GM12801 (cell line): ENCODE measurements around the gene SPEG.

Experiments used
- TF ChIP-seq, protein P1 (sequence below): IDR thresholded peaks from one replicate; pipeline ENCODE4 v1.5.1; 2011; ENCODE audit warnings: control low read depth; ENCODE audit not compliant: insufficient read length; ENCODE audit errors: extremely low read depth

Gene SPEG

GRCh38 chr2:219541611-219542180, 107.1 kb downstream of the SPEG start:
- TF ChIP-seq, protein P1, sequence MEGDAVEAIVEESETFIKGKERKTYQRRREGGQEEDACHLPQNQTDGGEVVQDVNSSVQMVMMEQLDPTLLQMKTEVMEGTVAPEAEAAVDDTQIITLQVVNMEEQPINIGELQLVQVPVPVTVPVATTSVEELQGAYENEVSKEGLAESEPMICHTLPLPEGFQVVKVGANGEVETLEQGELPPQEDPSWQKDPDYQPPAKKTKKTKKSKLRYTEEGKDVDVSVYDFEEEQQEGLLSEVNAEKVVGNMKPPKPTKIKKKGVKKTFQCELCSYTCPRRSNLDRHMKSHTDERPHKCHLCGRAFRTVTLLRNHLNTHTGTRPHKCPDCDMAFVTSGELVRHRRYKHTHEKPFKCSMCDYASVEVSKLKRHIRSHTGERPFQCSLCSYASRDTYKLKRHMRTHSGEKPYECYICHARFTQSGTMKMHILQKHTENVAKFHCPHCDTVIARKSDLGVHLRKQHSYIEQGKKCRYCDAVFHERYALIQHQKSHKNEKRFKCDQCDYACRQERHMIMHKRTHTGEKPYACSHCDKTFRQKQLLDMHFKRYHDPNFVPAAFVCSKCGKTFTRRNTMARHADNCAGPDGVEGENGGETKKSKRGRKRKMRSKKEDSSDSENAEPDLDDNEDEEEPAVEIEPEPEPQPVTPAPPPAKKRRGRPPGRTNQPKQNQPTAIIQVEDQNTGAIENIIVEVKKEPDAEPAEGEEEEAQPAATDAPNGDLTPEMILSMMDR, result no peak

DNA sequence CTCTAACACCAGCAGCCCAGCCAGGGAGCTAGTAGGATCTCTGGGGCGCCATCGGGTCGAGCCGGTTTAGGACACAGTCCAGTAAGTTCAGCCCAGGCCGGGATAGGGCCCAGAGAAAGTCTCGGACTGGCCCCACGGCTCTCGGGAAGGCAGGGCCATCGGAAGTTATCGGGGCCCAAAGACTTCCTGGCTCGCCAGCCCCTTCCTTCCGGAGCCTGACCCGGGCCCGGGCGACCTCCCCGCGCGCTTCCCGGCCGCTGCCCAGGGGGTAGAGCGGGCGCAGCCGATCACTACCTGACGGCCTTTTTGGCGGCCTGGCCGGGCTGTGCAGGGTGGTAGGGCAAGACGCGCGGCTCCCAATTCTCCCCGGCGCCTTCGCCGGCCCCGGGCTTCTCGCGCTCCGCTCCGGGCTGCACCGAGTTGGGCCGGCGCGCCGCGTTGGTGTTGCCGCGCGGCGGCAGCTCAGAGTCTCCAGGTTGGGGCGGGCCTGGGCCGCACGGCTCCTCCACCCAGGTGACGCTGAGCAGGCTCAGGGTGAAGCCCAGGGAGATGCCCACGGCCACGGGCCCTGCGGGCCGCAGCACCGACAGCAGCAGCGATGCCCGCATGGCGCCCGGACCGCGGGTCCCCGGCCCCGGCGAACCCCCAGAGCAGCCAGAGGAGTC, 108.4 kb downstream of the SPEG start:
- TF ChIP-seq, protein P1, result no peak

- TF ChIP-seq, protein P1, result no peak
Observed at GRCh38 chr2:219543596-219544358, 109.1 kb downstream of the SPEG start, which contains the start of the genes CHPF and TMEM198. Gene CHPF, minus strand, starts transcription at chr2:219543809. Its CDS starts 271 bp downstream, at chr2:219543538. Gene TMEM198, plus strand, starts transcription at chr2:219544028. Its CDS starts 700 bp downstream, at chr2:219544728.

DNA sequence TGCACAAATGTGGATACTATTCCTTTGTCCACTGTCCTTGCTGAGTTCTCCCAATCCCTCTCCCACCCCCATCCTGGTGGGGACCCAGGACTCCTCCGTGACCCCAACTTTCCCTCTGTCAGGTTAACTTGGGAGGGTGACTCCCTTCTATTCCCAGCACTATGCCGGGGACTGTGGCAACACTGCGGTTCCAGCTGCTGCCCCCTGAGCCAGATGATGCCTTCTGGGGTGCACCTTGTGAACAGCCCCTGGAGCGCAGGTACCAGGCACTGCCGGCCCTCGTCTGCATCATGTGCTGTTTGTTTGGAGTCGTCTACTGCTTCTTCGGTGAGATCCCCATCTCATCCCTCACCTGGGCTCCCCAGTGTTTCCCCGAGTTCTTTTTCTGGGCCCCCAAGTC, 109.9 kb downstream of the SPEG start:
- TF ChIP-seq, protein P1, result no peak

DNA sequence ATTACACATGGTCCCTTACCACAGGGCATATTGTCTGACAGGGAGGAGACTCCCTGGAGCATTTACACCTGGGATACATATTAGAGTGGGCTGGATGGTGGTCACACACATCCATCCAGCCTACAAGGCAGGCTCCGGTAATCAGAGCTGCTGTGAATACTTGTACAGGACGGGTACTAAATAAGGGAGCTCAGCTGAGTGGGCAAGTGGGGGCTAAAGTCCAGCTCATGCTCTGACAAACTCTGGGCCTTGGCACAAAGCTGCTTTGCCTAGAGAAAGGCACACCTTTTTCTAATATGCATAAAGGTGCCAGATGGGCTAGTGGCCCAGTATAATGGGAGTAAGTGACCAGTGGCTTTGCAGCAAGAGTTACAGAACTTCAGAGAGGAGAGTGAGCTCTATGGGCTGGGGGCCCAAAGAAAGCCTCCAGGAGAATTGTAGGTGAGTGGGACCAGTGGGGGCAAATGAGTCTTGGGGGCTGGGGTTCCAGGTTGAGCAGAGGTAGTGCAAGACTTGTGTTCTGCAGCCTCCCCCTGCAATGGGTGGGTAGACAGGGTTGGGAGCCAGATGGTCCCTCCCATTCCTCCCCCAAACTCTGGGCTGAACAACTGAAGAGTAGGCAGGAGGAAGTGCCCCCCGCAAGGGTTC, 110.8 kb downstream of the SPEG start:
- TF ChIP-seq, protein P1, result no peak

GRCh38 chr2:219545943-219546352, 111.3 kb downstream of the SPEG start:
- TF ChIP-seq, protein P1, result no peak

DNA sequence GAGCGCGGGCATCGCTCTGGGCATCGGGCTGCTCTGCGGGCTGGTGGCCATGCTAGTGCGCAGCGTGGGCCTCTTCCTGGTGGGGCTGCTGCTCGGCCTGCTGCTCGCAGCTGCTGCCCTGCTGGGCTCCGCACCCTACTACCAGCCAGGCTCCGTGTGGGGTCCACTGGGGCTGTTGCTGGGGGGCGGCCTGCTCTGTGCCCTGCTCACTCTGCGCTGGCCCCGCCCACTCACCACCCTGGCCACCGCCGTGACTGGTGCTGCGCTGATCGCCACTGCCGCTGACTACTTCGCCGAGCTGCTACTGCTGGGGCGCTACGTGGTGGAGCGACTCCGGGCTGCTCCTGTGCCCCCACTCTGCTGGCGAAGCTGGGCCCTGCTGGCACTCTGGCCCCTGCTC, 113.0 kb downstream of the SPEG start:
- TF ChIP-seq, protein P1, result no peak
